Stimulated activated CD4-positive, alpha-beta T cell treated with anti-CD3 and anti-CD28 coated beads, Interleukin-2, amount 100 ng/mL, for 48 hours (primary cell): ENCODE measurements around the gene USP38.
"Not testable (repeated sequence)": the region's sequence is repeated elsewhere in the genome, so short reads cannot be mapped to it uniquely, and the experiment has no call there.

ENCODE experiments used
- DNase-seq, 2 donors: peaks; one replicate each; pipeline ENCODE4 v3.0.0-alpha.2; 2020

USP38 gene

GRCh38 chr4:143212566-143212965, 27.8 kb downstream of the USP38 start:
- no peak for DNase-seq

GRCh38 chr4:143215873-143216272, 31.2 kb downstream of the USP38 start:
- no peak for DNase-seq

- no peak for DNase-seq
Observed at GRCh38 chr4:143224255-143224654, 39.5 kb downstream of the USP38 start.

- DNase-seq: no peak
Observed at GRCh38 chr4:143225167-143225566, 40.5 kb downstream of the USP38 start.

- no peak for DNase-seq
Observed at GRCh38 chr4:143230683-143231082, 46.0 kb downstream of the USP38 start.

GRCh38 chr4:143232277-143232676, 47.6 kb downstream of the USP38 start:
- DNase-seq: no peak

GRCh38 chr4:143234153-143234552, 49.4 kb downstream of the USP38 start:
- DNase-seq: no peak

GRCh38 chr4:143237195-143237594, 52.5 kb downstream of the USP38 start:
- DNase-seq: not testable (repeated sequence)

- DNase-seq: no peak
Observed at GRCh38 chr4:143240939-143241679, 56.4 kb downstream of the USP38 start.

GRCh38 chr4:143241892-143242291, 57.2 kb downstream of the USP38 start:
- DNase-seq: no peak

- no peak for DNase-seq
Observed at GRCh38 chr4:143243041-143243440, 58.3 kb downstream of the USP38 start.

- no peak for DNase-seq
Observed at GRCh38 chr4:143246977-143247376, 62.3 kb downstream of the USP38 start.

GRCh38 chr4:143247866-143248265, 63.1 kb downstream of the USP38 start:
- DNase-seq: no peak

GRCh38 chr4:143248827-143249226, 64.1 kb downstream of the USP38 start:
- DNase-seq: no peak

GRCh38 chr4:143250617-143251016, 65.9 kb downstream of the USP38 start:
- no peak for DNase-seq

- DNase-seq: no peak
Observed at GRCh38 chr4:143251348-143251747, 66.6 kb downstream of the USP38 start.

- DNase-seq: no peak
Observed at GRCh38 chr4:143251779-143252178, 67.1 kb downstream of the USP38 start.

GRCh38 chr4:143252478-143252877, 67.8 kb downstream of the USP38 start:
- DNase-seq: no peak

GRCh38 chr4:143253166-143253565, 68.4 kb downstream of the USP38 start:
- DNase-seq: no peak

GRCh38 chr4:143254491-143255226, 69.9 kb downstream of the USP38 start:
- no peak for DNase-seq

GRCh38 chr4:143256456-143256855, 71.7 kb downstream of the USP38 start:
- no peak for DNase-seq

- no peak for DNase-seq
Observed at GRCh38 chr4:143257356-143257755, 72.6 kb downstream of the USP38 start.

GRCh38 chr4:143260750-143261149, 76.0 kb downstream of the USP38 start:
- no peak for DNase-seq

GRCh38 chr4:143262838-143263237, 78.1 kb downstream of the USP38 start:
- DNase-seq: no peak
